Calu3 (cell line): Measurements from ENCODE around the gene LRRC45. TPM values are rescaled to one million over a fixed set of nuclear protein-coding genes. Genes with fewer than 3 reads are reported as not detected.

Source experiments
- BruUV-seq: library from RNA; stranded (reverse); fragments of 400-500 nt; replicated peaks from 2 replicates; lab custom pipeline; 2021; lab: Mats Ljungman, UMichigan
- CTCF ChIA-PET: fragments of 300-600 bp; sonication (Branson Sonifier 250); formaldehyde crosslinking; loops from one replicate; lab custom pipeline; 2022; ENCODE audit warnings: antibody characterized with exemption; lab: Charles Lee
- DNase-seq: peaks from one replicate; pipeline ENCODE4 v3.0.0; 2022
- H3K27ac Mint-ChIP-seq: one replicate; pipeline ENCODE4 v1.8.0; 2022; ENCODE audit warnings: mixed read lengths; ENCODE audit not compliant: unreplicated experiment
- H3K27me3 Mint-ChIP-seq: one replicate; pipeline ENCODE4 v1.8.0; 2022; ENCODE audit warnings: mixed read lengths; ENCODE audit not compliant: unreplicated experiment
- H3K36me3 Mint-ChIP-seq: one replicate; pipeline ENCODE4 v1.8.0; 2022; ENCODE audit warnings: mild to moderate bottlenecking, moderate library complexity, mixed read lengths; ENCODE audit not compliant: insufficient read depth, unreplicated experiment
- H3K4me1 Mint-ChIP-seq: one replicate; pipeline ENCODE4 v1.8.0; 2022; ENCODE audit warnings: mild to moderate bottlenecking, low read depth, mixed read lengths; ENCODE audit not compliant: unreplicated experiment
- H3K4me3 Mint-ChIP-seq: one replicate; pipeline ENCODE4 v1.8.0; 2022; ENCODE audit warnings: mild to moderate bottlenecking, low read depth, moderate library complexity, mixed read lengths; ENCODE audit not compliant: unreplicated experiment
- H3K9me3 Mint-ChIP-seq: one replicate; pipeline ENCODE4 v1.8.0; 2022; ENCODE audit warnings: low read depth, mixed read lengths; ENCODE audit not compliant: unreplicated experiment
- CTCF ChIP-seq: fragments of 200-600 bp; IDR thresholded peaks from one replicate; pipeline ENCODE4 v1.8.0; 2022; ENCODE audit warnings: antibody characterized with exemption; ENCODE audit not compliant: unreplicated experiment
- intact Hi-C: fragments of 100-400 bp; cut with micrococcal nuclease; formaldehyde crosslinking; loops from one replicate; pipeline ENCODE4 v1.10.0; 2022; ENCODE audit not compliant: unreplicated experiment
- total RNA-seq: library from RNA; stranded (reverse); gene quantifications from 2 replicates; pipeline ENCODE4 v1.2.3, GENCODE V29; 2022

The LRRC45 gene
- total RNA-seq, 1 experiment from 2014 or later = 32.6 TPM

GRCh38 chr17:81993729-81994592, 29.1 kb upstream of the LRRC45 start:
- Mint-ChIP-seq H3K4me3 (no peak overlapping the region), H3K27ac (no peak overlapping the region), H3K27me3 (no peaks in the 10 kb centered on the region), H3K9me3 (no peaks in the 10 kb centered on the region), H3K36me3 (peaks cover 15% of the 10 kb centered on the region), H3K4me1 (peaks cover 15% of the 10 kb centered on the region)
- TF ChIP-seq CTCF = no peak
- no peak for DNase-seq
- CTCF ChIA-PET = no interaction called here
- BruUV-seq = no TSS peak
- intact Hi-C loops = no loop called here

GRCh38 chr17:81994593-81995462, 28.3 kb upstream of the LRRC45 start:
- no peaks in the 10 kb centered on the region for H3K27me3 Mint-ChIP-seq
- H3K4me1 Mint-ChIP-seq = peaks cover 15% of the 10 kb centered on the region
- H3K36me3 Mint-ChIP-seq = peaks cover 17% of the 10 kb centered on the region
- TF ChIP-seq CTCF = no peak
- BruUV-seq = no TSS peak
- no peak for DNase-seq
- H3K9me3 Mint-ChIP-seq = no peaks in the 10 kb centered on the region
- no peak overlapping the region for H3K27ac Mint-ChIP-seq
- intact Hi-C loops = no loop called here
- CTCF ChIA-PET = interaction anchor here (1.1 kb wide), 1 partner anchor 9 kb away, joined by 3 read pairs; no protein-coding TSS in a partner anchor
- no peak overlapping the region for H3K4me3 Mint-ChIP-seq

- no peaks in the 10 kb centered on the region for H3K27me3 Mint-ChIP-seq
- no peaks in the 10 kb centered on the region for H3K9me3 Mint-ChIP-seq
- no TSS peak for BruUV-seq
- H3K4me1 Mint-ChIP-seq = peaks cover 12% of the 10 kb centered on the region
- CTCF ChIA-PET = interaction anchor here (1.1 kb wide), 1 partner anchor 8 kb away, joined by 3 read pairs; no protein-coding TSS in a partner anchor
- DNase-seq = no peak
- intact Hi-C loops = no loop called here
- H3K27ac Mint-ChIP-seq = no peak overlapping the region
- H3K4me3 Mint-ChIP-seq = no peak overlapping the region
- no peak for TF ChIP-seq CTCF
- H3K36me3 Mint-ChIP-seq = peaks cover 20% of the 10 kb centered on the region
Observed at GRCh38 chr17:81995463-81996231, 27.5 kb upstream of the LRRC45 start.

- H3K9me3 Mint-ChIP-seq = no peaks in the 10 kb centered on the region
- no TSS peak for BruUV-seq
- peaks cover 20% of the 10 kb centered on the region for H3K36me3 Mint-ChIP-seq
- CTCF ChIA-PET = no interaction called here
- TF ChIP-seq CTCF = no peak
- H3K27me3 Mint-ChIP-seq = no peaks in the 10 kb centered on the region
- no peak overlapping the region for H3K4me3 Mint-ChIP-seq
- DNase-seq = no peak
- H3K27ac Mint-ChIP-seq = no peak overlapping the region
- peaks cover 6% of the 10 kb centered on the region for H3K4me1 Mint-ChIP-seq
- intact Hi-C loops = no loop called here
Observed at GRCh38 chr17:81996232-81996756, 26.8 kb upstream of the LRRC45 start.
